ENCODE data around the gene SSNA1.

SSNA1 gene

GRCh38 chr9:137183980-137184595, 4.4 kb upstream of the SSNA1 start:
- peaks cover 49% of the 10 kb centered on the region for H3K36me3 ChIP-seq (ENCODE audit: insufficient read depth, low read depth, low read length)
- no peak overlapping the region for H3K27ac ChIP-seq (ENCODE audit: low read length)
- H3K27me3 ChIP-seq (ENCODE audit: insufficient read depth, low read length), result no peaks in the 10 kb centered on the region
- H3K9ac ChIP-seq (ENCODE audit: low read depth, low read length), result no peak overlapping the region
- H3K4me1 ChIP-seq (ENCODE audit: insufficient read depth, low read length), result no peaks in the 10 kb centered on the region
- no peak overlapping the region for H3K4me3 ChIP-seq (ENCODE audit: low read length)
- no peaks in the 10 kb centered on the region for H3K9me3 ChIP-seq (ENCODE audit: insufficient read depth, low read depth, low read length)

DNA sequence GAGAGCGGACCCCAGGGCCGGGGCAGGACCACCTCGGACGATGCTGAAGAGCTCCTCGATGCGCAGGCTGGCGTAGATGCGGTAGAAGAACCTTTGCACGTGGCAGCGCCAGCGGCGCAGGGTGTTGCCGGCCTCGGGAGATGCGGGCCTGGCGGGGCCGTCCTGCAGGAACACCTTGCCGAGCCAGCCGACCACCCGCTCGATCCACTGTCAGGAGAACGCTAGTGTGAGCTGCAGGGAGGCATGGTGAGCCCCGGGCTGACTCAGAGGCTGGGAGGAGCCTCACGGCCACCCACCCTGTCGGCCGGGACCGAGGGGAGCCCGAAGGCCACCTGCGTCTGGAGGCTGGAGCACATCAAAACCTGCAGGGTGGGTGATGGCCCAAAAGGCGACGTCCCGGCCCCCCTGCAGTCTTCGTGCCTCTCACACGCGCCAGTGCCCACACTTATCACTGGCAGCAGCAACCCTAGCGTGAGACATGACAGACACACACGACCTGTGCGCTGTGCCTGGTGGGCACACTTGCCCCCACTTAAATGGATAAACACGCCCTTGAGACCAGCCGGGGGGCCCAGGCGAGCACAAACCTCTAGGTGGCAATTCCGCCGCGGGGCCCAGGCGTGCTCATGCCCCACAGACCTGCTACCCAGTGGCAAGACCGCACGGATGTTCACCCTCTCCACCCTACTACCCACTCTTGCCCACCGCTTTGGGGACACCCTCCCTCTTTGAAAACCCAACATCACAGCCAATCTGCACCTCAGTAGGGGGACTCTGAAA, 3.4 kb upstream of the SSNA1 start:
- H3K36me3 ChIP-seq (ENCODE audit: insufficient read depth, low read depth, low read length), result peaks cover 43% of the 10 kb centered on the region
- no peak overlapping the region for H3K9ac ChIP-seq (ENCODE audit: low read depth, low read length)

GRCh38 chr9:137185921-137186320, 2.6 kb upstream of the SSNA1 start:
- Histone ChIP-seq H3K27ac (ENCODE audit: low read length) (no peak overlapping the region), H3K9me3 (ENCODE audit: insufficient read depth, low read depth, low read length) (no peaks in the 10 kb centered on the region), H3K4me3 (ENCODE audit: low read length) (no peak overlapping the region), H3K9ac (ENCODE audit: low read depth, low read length) (no peak overlapping the region), H3K27me3 (ENCODE audit: insufficient read depth, low read length) (no peaks in the 10 kb centered on the region), H3K4me1 (ENCODE audit: insufficient read depth, low read length) (peaks cover 5% of the 10 kb centered on the region; the same call in 1 of the 2 replicates), H3K36me3 (ENCODE audit: insufficient read depth, low read depth, low read length) (peaks cover 36% of the 10 kb centered on the region)

More for the DNA sequence above, 3.4 kb upstream of the SSNA1 start:
- H3K27me3 ChIP-seq (ENCODE audit: insufficient read depth, low read length), result no peaks in the 10 kb centered on the region
- no peaks in the 10 kb centered on the region for H3K9me3 ChIP-seq (ENCODE audit: insufficient read depth, low read depth, low read length)
- no peak overlapping the region for H3K27ac ChIP-seq (ENCODE audit: low read length)
- peaks cover 5% of the 10 kb centered on the region; the same call in 1 of the 2 replicates for H3K4me1 ChIP-seq (ENCODE audit: insufficient read depth, low read length)
- no peak overlapping the region for H3K4me3 ChIP-seq (ENCODE audit: low read length)

GRCh38 chr9:137186385-137186784, 2.1 kb upstream of the SSNA1 start:
- Histone ChIP-seq H3K9me3 (ENCODE audit: insufficient read depth, low read depth, low read length) (no peaks in the 10 kb centered on the region), H3K9ac (ENCODE audit: low read depth, low read length) (no peak overlapping the region), H3K27ac (ENCODE audit: low read length) (no peak overlapping the region), H3K4me1 (ENCODE audit: insufficient read depth, low read length) (peaks cover 5% of the 10 kb centered on the region; the same call in 1 of the 2 replicates), H3K4me3 (ENCODE audit: low read length) (no peak overlapping the region), H3K27me3 (ENCODE audit: insufficient read depth, low read length) (no peaks in the 10 kb centered on the region), H3K36me3 (ENCODE audit: insufficient read depth, low read depth, low read length) (peaks cover 33% of the 10 kb centered on the region)

GRCh38 chr9:137187386-137187785, 1.1 kb upstream of the SSNA1 start:
- peaks cover 30% of the 10 kb centered on the region for H3K36me3 ChIP-seq (ENCODE audit: insufficient read depth, low read depth, low read length)
- H3K4me1 ChIP-seq (ENCODE audit: insufficient read depth, low read length), result peaks cover 5% of the 10 kb centered on the region; the same call in 1 of the 2 replicates
- no peak overlapping the region for H3K27ac ChIP-seq (ENCODE audit: low read length)
- peak overlapping the region; percentile 82; the same call in 1 of the 2 replicates for H3K9ac ChIP-seq (ENCODE audit: low read depth, low read length)
- no peaks in the 10 kb centered on the region for H3K27me3 ChIP-seq (ENCODE audit: insufficient read depth, low read length)
- peak overlapping the region; percentile 81 for H3K4me3 ChIP-seq (ENCODE audit: low read length)
- H3K9me3 ChIP-seq (ENCODE audit: insufficient read depth, low read depth, low read length), result no peaks in the 10 kb centered on the region

DNA sequence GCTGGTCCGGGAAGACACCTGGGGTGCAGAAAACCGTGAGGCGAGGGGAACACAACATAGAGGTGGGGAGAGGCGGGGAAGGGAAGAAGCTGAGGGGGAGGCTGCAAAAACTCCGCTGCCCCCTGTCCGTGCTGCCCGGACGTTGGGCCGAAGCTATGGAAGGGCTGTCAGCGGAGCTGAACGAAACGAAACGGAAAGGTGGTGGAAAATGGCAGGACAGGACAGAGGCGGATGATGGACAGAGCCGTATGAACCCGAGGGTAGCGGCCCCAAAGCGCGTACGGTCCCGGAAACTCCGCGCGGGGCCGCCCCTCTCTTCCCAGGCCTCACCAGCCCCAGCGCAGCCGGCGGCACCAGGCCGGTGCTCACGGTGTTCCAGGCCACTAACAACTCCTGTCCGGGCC, 388 bp upstream of the SSNA1 start:
- no peak overlapping the region for H3K27ac ChIP-seq (ENCODE audit: low read length)
- peak overlapping the region; percentile 82; the same call in 1 of the 2 replicates for H3K9ac ChIP-seq (ENCODE audit: low read depth, low read length)
- peaks cover 5% of the 10 kb centered on the region; the same call in 1 of the 2 replicates for H3K4me1 ChIP-seq (ENCODE audit: insufficient read depth, low read length)
- H3K9me3 ChIP-seq (ENCODE audit: insufficient read depth, low read depth, low read length), result no peaks in the 10 kb centered on the region
- peak overlapping the region; percentile 81 for H3K4me3 ChIP-seq (ENCODE audit: low read length)
- H3K36me3 ChIP-seq (ENCODE audit: insufficient read depth, low read depth, low read length), result peaks cover 23% of the 10 kb centered on the region
- no peaks in the 10 kb centered on the region for H3K27me3 ChIP-seq (ENCODE audit: insufficient read depth, low read length)

- Histone ChIP-seq H3K4me3 (ENCODE audit: low read length) (peak overlapping the region; percentile 81), H3K36me3 (ENCODE audit: insufficient read depth, low read depth, low read length) (peaks cover 9% of the 10 kb centered on the region; the same call in 1 of the 2 replicates), H3K4me1 (ENCODE audit: insufficient read depth, low read length) (peaks cover 5% of the 10 kb centered on the region; the same call in 1 of the 2 replicates)
Observed at GRCh38 chr9:137189297-137190295, 1.1 kb downstream of the SSNA1 start.

DNA sequence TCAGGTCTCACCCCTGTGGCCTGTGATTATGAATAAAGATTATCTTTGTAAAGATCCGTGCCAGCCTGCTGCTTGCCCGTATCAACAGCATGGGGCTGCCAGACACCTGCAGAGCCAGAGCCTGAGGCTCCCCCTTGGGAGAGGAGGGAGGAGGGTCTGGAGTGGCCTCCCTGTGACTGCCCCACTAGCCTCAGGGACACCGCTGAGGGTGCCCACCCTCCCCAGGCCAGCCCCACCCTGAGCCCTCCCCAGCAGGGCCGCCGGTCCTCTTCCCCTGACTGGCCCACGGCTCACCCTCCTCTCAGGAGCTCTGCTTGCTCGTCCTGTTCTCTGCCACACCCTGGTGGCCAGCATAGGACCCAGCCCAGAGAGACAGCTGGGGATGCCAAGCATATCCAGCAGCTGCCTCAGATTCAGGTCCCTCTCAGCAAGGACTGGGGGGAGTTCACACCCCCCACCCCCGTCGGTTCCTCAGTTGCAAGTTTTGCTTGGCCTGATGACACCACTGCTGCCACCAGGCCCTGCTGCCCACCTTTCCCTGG, 1.9 kb downstream of the SSNA1 start:
- H3K4me1 ChIP-seq (ENCODE audit: insufficient read depth, low read length), result peaks cover 5% of the 10 kb centered on the region; the same call in 1 of the 2 replicates
- H3K9ac ChIP-seq (ENCODE audit: low read depth, low read length), result no peak overlapping the region
- H3K27ac ChIP-seq (ENCODE audit: low read length), result no peak overlapping the region
- H3K27me3 ChIP-seq (ENCODE audit: insufficient read depth, low read length), result no peaks in the 10 kb centered on the region
- H3K4me3 ChIP-seq (ENCODE audit: low read length), result no peak overlapping the region
- H3K9me3 ChIP-seq (ENCODE audit: insufficient read depth, low read depth, low read length), result no peaks in the 10 kb centered on the region
- peaks cover 9% of the 10 kb centered on the region; the same call in 1 of the 2 replicates for H3K36me3 ChIP-seq (ENCODE audit: insufficient read depth, low read depth, low read length)

More at GRCh38 chr9:137189297-137190295, 1.1 kb downstream of the SSNA1 start:
- Histone ChIP-seq H3K27me3 (ENCODE audit: insufficient read depth, low read length) (no peaks in the 10 kb centered on the region), H3K27ac (ENCODE audit: low read length) (no peak overlapping the region), H3K9ac (ENCODE audit: low read depth, low read length) (peak overlapping the region; percentile 82; the same call in 1 of the 2 replicates), H3K9me3 (ENCODE audit: insufficient read depth, low read depth, low read length) (no peaks in the 10 kb centered on the region)

DNA sequence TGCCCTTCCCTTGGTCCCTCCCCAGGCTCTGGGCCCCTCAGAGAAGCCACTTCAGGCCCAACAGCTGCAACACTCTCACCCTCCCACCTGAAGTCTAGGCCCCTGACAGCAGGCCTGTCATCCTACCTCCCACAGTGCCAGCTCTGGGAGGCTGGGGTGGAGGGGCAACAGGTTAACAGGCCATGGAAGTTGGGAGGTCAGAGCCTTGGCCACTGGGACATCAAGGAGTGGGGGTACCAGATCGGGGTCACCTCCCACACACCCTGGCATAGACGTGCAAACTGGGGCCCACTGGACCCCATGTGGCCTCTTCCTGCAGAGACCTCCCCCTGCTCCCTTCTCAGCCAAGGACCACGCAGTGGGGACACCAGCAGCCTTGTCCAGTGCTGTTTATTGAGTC, 2.8 kb downstream of the SSNA1 start:
- Histone ChIP-seq H3K27me3 (ENCODE audit: insufficient read depth, low read length) (no peaks in the 10 kb centered on the region), H3K9me3 (ENCODE audit: insufficient read depth, low read depth, low read length) (no peaks in the 10 kb centered on the region), H3K4me3 (ENCODE audit: low read length) (no peak overlapping the region), H3K4me1 (ENCODE audit: insufficient read depth, low read length) (peaks cover 5% of the 10 kb centered on the region; the same call in 1 of the 2 replicates), H3K27ac (ENCODE audit: low read length) (no peak overlapping the region), H3K9ac (ENCODE audit: low read depth, low read length) (no peak overlapping the region), H3K36me3 (ENCODE audit: insufficient read depth, low read depth, low read length) (peaks cover 9% of the 10 kb centered on the region; the same call in 1 of the 2 replicates)

DNA sequence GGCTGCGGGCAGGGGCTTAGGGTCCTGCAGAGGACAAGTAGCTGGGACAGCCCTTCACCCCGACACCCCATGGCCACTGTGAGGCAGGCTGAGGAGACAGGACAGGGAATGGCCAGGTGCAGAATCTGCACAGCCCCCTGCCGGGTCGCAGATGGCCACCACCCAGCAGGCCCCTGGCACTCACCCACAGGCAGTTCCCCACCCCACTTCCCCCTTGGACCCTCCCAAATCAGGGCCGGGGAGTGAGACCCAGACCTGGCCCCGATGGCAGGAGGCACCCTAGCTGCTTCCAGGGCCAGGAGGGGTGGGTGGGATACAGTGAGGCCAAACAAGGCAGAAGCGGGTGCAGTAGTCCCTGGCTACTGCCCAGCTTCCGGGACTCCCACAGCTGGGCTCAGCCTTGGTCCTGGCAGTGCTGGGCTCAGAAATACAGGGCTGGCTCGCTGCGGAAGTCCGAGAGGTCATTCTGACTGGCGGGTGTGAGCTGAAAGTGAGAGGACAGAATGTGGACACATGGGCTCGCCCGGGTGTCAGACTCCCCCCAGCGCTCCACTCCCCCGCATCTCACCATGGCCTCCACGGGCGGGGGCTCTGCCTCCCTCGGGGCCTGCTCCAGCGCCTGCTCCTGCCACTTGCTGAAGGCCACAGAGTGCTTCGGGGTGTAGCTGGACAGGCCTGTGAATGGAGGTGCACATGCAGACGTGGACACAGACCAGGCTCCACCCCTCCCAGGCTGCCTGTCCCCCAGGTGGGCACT, 3.4 kb downstream of the SSNA1 start:
- H3K4me1 ChIP-seq (ENCODE audit: insufficient read depth, low read length), result peaks cover 5% of the 10 kb centered on the region; the same call in 1 of the 2 replicates

More for the DNA sequence above, 3.4 kb downstream of the SSNA1 start:
- Histone ChIP-seq H3K9me3 (ENCODE audit: insufficient read depth, low read depth, low read length) (no peaks in the 10 kb centered on the region), H3K36me3 (ENCODE audit: insufficient read depth, low read depth, low read length) (peaks cover 8% of the 10 kb centered on the region; the same call in 1 of the 2 replicates), H3K4me3 (ENCODE audit: low read length) (no peak overlapping the region), H3K27me3 (ENCODE audit: insufficient read depth, low read length) (no peaks in the 10 kb centered on the region), H3K9ac (ENCODE audit: low read depth, low read length) (no peak overlapping the region), H3K27ac (ENCODE audit: low read length) (no peak overlapping the region)

Data from iPS-20b (cell line).